ENCODE data around the gene SUMO2.

- TF ChIP-seq POLR2A (IDR thresholded peaks at IDR 0.05) = no peak
- TF ChIP-seq POLR2AphosphoS5 (IDR thresholded peaks at IDR 0.05) = no peak
- no peak for TF ChIP-seq CTCF (IDR thresholded peaks at IDR 0.05)
Measured at GRCh38 chr17:75208161-75208560, 25.4 kb upstream of the SUMO2 start.

Data from stomach (tissue), 4 donors.